Muscle layer of duodenum (tissue), 2 donors: ENCODE results near the gene OR52K1.

Experiments used
- H3K27ac ChIP-seq: one replicate; pipeline ENCODE4 v1.7.0; 2013; ENCODE audit warnings: mild to moderate bottlenecking, low read length
- H3K27me3 ChIP-seq: one replicate; pipeline ENCODE4 v1.7.0; 2013; ENCODE audit warnings: low read depth, mild to moderate bottlenecking, control low read depth, low read length
- H3K36me3 ChIP-seq, 2 donors: one replicate each; pipeline ENCODE4 v1.7.0; 2013; ENCODE audit warnings: low read length in 2 of 2, control low read depth in 1 of 2, mild to moderate bottlenecking in 1 of 2; ENCODE audit not compliant: insufficient read depth in 2 of 2, control insufficient read depth in 1 of 2
- H3K4me1 ChIP-seq, 2 donors: one replicate each; pipeline ENCODE4 v1.7.0; 2013; ENCODE audit warnings: low read length in 2 of 2, mild to moderate bottlenecking in 2 of 2, control low read depth in 1 of 2, moderate library complexity in 1 of 2; ENCODE audit not compliant: insufficient read depth in 2 of 2, control insufficient read depth in 1 of 2
- H3K4me3 ChIP-seq, 2 donors: one replicate each; pipeline ENCODE4 v1.7.0; 2013; ENCODE audit warnings: low read length in 2 of 2, low read depth in 1 of 2, mild to moderate bottlenecking in 1 of 2
- H3K9me3 ChIP-seq, 2 donors: one replicate each; pipeline ENCODE4 v1.7.0; 2013; ENCODE audit warnings: low read length in 2 of 2, control low read depth in 1 of 2, mild to moderate bottlenecking in 1 of 2; ENCODE audit not compliant: control insufficient read depth in 1 of 2
- donor health status: healthy.

Gene OR52K1

GRCh38 chr11:4482445-4482844 is at the start of gene OR52K1:
Gene OR52K1 (plus strand): TSS chr11:4482646. CDS start chr11:4488901, 6,255 bp downstream.
- no peaks in the 10 kb centered on the region for H3K36me3 ChIP-seq

GRCh38 chr11:4433856-4434255 is 48.6 kb upstream of the OR52K1 start:
- Histone ChIP-seq H3K27me3 (no peaks in the 10 kb centered on the region), H3K9me3 (no peaks in the 10 kb centered on the region), H3K27ac (no peak overlapping the region), H3K4me1 (no peaks in the 10 kb centered on the region), H3K4me3 (no peak overlapping the region), H3K36me3 (no peaks in the 10 kb centered on the region)

More at GRCh38 chr11:4482445-4482844, at the start of gene OR52K1:
- Histone ChIP-seq H3K27ac (no peak within 1 kb of the TSS), H3K9me3 (no peaks in the 10 kb centered on the region), H3K27me3 (no peaks in the 10 kb centered on the region), H3K4me3 (no peak within 1 kb of the TSS), H3K4me1 (no peaks in the 10 kb centered on the region)

GRCh38 chr11:4436411-4436810 is 46.0 kb upstream of the OR52K1 start:
- H3K36me3 ChIP-seq = no peaks in the 10 kb centered on the region
- H3K4me1 ChIP-seq = no peaks in the 10 kb centered on the region
- no peaks in the 10 kb centered on the region for H3K27me3 ChIP-seq
- H3K4me3 ChIP-seq = no peak overlapping the region
- H3K9me3 ChIP-seq = no peaks in the 10 kb centered on the region
- H3K27ac ChIP-seq = no peak overlapping the region

GRCh38 chr11:4441515-4441914 is 40.9 kb upstream of the OR52K1 start:
- Histone ChIP-seq H3K4me3 (no peak overlapping the region), H3K9me3 (no peaks in the 10 kb centered on the region), H3K27me3 (no peaks in the 10 kb centered on the region), H3K27ac (no peak overlapping the region), H3K4me1 (no peaks in the 10 kb centered on the region), H3K36me3 (no peaks in the 10 kb centered on the region)

- Histone ChIP-seq H3K9me3 (no peaks in the 10 kb centered on the region), H3K36me3 (no peaks in the 10 kb centered on the region), H3K27me3 (no peaks in the 10 kb centered on the region), H3K4me1 (no peaks in the 10 kb centered on the region), H3K4me3 (no peak overlapping the region), H3K27ac (no peak overlapping the region)
These were observed 39.1 kb upstream of the OR52K1 start for GRCh38 chr11:4443232-4443891.

- Histone ChIP-seq H3K4me3 (no peak within 1 kb of the TSS), H3K27ac (no peak within 1 kb of the TSS), H3K9me3 (no peaks in the 10 kb centered on the region), H3K36me3 (no peaks in the 10 kb centered on the region), H3K27me3 (no peaks in the 10 kb centered on the region), H3K4me1 (no peaks in the 10 kb centered on the region)
These were observed 33.5 kb upstream of the OR52K1 start, which contains the start of gene OR52K2 for GRCh38 chr11:4448995-4449394. Gene OR52K2 (plus strand): TSS chr11:4449295. CDS start chr11:4449340, 45 bp downstream.

- H3K4me1 ChIP-seq = no peaks in the 10 kb centered on the region
- no peaks in the 10 kb centered on the region for H3K36me3 ChIP-seq
- H3K4me3 ChIP-seq = no peak overlapping the region
- no peak overlapping the region for H3K27ac ChIP-seq
- no peaks in the 10 kb centered on the region for H3K27me3 ChIP-seq
- no peaks in the 10 kb centered on the region for H3K9me3 ChIP-seq
These were observed 29.3 kb upstream of the OR52K1 start for GRCh38 chr11:4453118-4453517.

GRCh38 chr11:4454021-4454420 is 28.4 kb upstream of the OR52K1 start:
- no peak overlapping the region for H3K4me3 ChIP-seq
- H3K36me3 ChIP-seq = no peaks in the 10 kb centered on the region
- no peaks in the 10 kb centered on the region for H3K9me3 ChIP-seq
- no peaks in the 10 kb centered on the region for H3K27me3 ChIP-seq
- no peak overlapping the region for H3K27ac ChIP-seq
- no peaks in the 10 kb centered on the region for H3K4me1 ChIP-seq

GRCh38 chr11:4455419-4455818 is 27.0 kb upstream of the OR52K1 start:
- H3K9me3 ChIP-seq = no peaks in the 10 kb centered on the region
- no peaks in the 10 kb centered on the region for H3K36me3 ChIP-seq
- no peak overlapping the region for H3K4me3 ChIP-seq
- no peaks in the 10 kb centered on the region for H3K27me3 ChIP-seq
- no peaks in the 10 kb centered on the region for H3K4me1 ChIP-seq
- H3K27ac ChIP-seq = no peak overlapping the region

- H3K4me3 ChIP-seq = no peak overlapping the region
- no peaks in the 10 kb centered on the region for H3K4me1 ChIP-seq
- no peaks in the 10 kb centered on the region for H3K9me3 ChIP-seq
- H3K27me3 ChIP-seq = no peaks in the 10 kb centered on the region
- H3K36me3 ChIP-seq = no peaks in the 10 kb centered on the region
- H3K27ac ChIP-seq = no peak overlapping the region
These were observed 22.9 kb upstream of the OR52K1 start for GRCh38 chr11:4459500-4459899.

GRCh38 chr11:4460151-4460550 is 22.3 kb upstream of the OR52K1 start:
- H3K27ac ChIP-seq = no peak overlapping the region
- H3K9me3 ChIP-seq = no peaks in the 10 kb centered on the region
- H3K36me3 ChIP-seq = no peaks in the 10 kb centered on the region
- no peak overlapping the region for H3K4me3 ChIP-seq
- H3K27me3 ChIP-seq = no peaks in the 10 kb centered on the region
- no peaks in the 10 kb centered on the region for H3K4me1 ChIP-seq
